NOMO-1 (cell line): ENCODE data around the gene MEF2A.
"Not testable (repeated sequence)": the region's sequence is repeated elsewhere in the genome, so short reads cannot be mapped to it uniquely, and the experiment has no call there.

Experiments
- DNase-seq, 2 experiments: peaks; one replicate each; lab custom pipeline; 2025; ENCODE audit not compliant: unreplicated experiment in 2 of 2; lab: John Stamatoyannopoulos, UW

The MEF2A gene

DNA sequence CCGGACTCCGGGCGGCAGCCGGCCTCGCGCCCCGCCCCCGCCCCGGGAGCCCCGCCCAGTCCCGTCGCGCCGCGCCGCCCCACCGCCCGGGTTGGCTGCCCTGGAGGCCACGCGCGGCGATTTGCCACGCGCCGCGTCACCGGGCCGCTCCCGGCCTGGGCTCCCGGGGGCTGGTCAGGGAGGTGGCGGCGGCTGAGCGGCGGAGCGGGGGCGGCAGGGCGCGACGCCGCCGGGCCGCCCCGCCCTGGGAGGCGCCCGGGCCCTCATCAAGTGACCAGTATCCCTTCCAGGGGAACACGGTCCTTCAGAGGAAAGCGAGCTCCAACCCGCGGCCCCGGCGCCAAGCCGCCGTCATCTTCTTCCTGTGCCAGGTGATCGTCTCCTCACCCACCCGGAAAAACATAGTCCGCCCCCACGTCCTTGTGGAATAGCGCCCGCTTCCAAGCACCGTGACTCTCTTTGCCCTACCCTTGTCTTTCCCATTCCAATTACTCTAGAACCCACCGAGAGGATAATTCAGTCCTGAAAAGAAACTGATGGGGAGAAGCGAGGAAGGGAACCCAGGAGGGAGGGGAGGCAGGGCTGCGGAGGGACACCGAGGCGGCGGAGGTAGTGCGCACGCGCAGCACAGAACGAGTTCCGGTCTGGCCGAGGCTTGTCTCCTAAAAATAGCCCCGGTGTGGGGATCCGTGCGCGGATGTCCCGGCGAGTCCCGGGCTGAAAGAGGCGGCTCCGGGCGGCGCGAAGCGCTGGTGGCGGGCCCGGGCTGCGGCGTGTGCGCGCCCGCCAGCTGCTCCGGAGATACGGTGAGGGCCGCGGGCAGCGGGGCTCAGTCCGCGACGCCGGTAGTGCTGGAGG is at the start of gene MEF2A:
MEF2A (plus strand) TSS at position 686 of the 858 bp plus-strand sequence. CDS start 67,136 bp downstream, outside the sequence.
- peak; percentile 81 to 83 for DNase-seq

DNA sequence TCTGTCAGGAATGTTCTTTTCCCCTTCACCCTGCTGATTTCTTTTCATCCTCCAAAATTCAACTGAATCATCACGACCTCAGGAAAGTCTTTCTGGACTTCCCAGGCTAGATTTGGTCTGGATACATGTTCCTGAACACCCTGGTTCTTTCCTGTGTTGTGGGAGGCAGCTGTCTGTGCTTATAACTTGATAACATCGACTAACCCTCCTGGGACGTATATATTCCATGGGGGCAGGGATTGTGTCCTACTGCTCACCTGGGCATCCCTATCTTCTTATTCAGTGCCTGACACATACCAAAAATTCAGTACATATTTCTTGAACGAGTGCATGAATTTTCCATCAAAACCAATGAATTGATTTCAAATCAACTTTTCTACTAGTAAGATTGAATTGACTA is 47.6 kb upstream of the MEF2A start:
- no peak for DNase-seq

DNA sequence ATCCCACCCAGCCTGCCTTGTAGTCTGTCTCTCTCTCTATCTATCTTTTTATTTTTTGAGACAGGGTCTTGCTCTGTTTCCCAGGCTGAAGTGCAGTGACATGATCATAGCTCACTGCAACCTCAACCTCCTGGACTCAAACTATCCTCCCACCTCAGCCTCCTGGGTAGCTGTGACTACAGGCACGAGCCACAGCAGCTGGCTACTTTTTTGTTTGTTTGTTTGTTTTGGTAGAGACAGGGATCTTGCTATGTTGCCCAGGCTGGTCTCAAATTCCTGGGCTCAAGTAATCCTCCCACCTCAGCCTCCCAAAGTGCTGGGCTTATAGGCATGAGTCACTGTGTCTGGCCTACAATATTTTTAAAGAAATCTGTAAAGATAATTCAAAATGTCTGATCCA is 46.4 kb upstream of the MEF2A start:
- DNase-seq, result not testable (repeated sequence)

DNA sequence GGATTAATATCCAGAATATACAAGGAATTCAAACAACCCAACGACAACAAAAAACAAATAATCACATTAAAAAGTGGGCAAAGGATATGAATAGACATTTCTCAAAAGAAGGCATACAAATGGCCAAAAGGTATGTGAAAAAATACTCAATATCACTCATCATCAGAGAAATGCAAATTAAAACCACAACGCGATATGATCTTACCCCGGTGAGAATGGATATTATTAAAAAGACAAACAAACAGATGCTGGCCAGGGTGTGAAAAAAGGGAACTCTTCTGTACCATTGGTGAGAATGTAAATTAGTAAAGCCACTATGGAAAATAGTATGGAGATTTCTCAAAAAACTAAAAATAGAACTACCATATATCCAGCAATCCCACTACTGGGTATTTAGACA is 43.5 kb upstream of the MEF2A start:
- no peak for DNase-seq

DNA sequence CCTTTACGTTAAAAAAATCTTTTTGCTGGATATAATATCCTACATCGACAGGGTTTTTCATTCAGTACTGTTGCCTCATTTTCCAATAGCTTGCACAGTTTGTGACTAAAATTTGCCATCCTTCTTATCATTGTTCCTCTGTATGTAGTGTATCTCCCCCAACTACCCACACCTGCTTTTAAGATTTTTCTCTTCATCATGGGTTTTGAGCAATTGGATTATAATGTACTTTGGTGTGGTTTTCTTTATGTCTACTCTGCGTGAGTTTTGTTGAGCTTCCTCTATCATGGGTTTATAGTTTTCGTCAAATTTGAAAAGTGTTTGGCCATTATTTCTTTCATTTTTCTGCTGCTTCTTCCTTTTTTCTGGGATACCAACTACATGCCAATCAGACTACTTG is 39.6 kb upstream of the MEF2A start:
- no peak for DNase-seq

DNA sequence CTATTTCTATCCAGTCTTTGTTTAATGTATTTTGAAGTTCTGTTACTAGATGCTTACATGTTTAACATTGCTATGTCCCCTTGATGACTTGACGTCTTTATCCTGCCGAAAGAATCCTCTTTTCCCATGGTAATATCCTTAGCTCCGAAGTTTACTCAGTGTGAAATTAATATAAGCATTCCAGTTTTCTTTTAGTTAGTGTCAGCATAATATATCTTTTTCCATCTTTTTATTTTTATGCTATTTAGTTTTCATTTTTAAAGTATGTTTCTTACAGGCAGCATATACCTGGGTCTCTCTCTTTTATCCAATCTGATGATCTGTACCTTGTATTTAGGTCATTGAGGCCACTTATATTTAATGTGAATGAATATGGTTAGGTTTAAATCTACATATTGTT is 39.1 kb upstream of the MEF2A start:
- no peak for DNase-seq

DNA sequence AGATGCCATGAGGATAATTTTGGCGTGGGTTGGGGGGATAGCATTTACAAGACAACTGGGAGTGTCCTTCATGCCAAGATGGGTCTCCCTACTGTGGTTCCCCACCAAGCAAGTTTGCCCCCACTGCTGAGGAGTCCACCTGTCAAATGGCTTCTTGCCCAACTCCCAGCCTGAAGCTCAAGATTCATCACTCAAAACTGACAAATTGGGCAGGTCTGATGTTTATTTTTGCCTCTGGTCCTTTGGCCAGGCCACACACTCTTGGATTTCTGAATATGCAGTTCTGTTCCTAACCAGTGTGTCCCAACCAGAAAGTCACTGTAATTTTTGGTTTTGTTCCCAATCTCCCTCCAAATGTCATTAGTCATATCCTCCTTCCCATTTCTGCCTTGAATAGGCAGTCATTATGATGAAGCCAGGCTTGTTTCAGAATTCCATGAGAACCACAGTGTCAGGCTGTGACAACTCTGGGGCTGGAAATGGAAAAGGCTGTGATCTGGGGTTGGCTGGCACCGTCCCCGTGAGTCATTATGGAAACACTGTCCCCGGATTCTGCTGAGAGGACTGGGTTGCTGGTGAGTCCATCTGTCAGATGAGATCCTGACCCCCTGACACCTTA is 29.3 kb upstream of the MEF2A start:
- DNase-seq, result no peak

DNA sequence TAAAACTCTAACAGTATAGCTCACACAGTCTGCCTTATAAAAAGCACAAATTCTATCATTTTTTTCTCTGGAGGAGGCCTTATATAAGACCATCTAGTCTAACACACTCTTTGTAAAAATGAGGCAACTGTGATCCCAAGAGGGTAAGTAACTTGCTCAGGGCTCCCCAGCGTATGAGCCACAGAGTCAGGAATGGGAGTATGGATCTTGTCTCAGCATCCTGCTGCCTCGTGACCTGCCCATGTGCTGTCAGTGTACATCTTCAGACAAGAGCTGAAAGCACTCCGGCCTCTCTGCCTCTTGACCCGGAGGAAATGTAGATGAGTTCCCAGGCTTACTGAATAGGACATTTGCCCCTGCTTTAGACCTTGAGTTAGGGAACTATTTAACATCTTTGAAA is 28.4 kb upstream of the MEF2A start:
- DNase-seq, result no peak

DNA sequence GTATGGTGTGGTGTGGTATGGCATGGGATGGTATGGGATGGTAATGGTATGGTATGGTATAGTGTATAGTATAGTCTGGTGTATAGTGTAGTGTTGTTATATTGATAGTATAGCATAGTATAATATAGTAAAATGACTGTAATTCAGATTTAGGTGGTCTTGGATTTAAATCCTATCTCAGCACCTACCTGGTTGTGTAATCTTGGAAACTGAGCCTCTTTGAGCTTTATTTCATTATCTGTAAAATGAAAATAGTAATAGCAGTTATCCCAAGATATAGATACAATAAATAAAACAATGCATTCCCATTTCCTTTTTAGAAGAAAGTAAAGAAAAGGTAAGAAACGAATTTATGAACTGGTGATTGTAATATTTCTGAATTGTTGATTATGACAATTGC is 27.5 kb upstream of the MEF2A start:
- DNase-seq, result no peak

DNA sequence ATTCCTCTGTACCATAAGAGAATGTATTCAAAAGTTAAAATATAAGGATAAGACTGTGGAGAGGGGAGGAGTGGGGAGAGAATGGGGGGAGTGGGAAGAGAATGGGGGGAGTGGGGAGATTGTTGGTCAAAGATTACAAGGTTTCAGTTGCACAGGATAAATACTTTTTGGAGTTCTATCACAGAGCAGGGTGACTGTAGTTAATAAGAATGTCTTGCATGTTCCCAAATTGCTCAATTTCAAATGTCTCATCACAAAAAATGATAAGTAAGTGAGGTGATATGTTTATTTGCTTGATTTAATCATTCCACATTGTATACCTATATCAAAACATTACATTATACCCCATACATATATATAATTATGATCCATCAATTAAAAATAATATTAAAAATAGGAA is 23.0 kb upstream of the MEF2A start:
- no peak for DNase-seq

DNA sequence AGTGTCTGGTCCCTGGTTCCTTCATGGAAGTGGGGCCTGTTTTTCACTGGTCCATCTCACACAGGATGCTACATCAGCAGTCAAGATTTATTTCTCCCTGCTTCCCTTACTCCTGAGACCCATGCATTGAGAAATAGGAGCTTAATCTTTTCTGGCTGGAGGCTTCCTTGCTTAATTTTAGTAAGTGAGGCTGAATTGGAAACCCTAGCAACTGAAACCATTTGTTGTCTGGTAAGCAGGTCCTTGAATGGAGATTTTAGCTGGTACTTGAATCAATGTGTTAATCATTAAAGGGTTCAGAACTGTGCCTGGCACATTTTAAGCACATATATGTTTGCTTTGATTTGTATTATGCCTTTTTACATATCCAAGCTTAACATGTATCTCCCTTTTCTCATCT is 20.2 kb upstream of the MEF2A start:
- DNase-seq, result no peak

DNA sequence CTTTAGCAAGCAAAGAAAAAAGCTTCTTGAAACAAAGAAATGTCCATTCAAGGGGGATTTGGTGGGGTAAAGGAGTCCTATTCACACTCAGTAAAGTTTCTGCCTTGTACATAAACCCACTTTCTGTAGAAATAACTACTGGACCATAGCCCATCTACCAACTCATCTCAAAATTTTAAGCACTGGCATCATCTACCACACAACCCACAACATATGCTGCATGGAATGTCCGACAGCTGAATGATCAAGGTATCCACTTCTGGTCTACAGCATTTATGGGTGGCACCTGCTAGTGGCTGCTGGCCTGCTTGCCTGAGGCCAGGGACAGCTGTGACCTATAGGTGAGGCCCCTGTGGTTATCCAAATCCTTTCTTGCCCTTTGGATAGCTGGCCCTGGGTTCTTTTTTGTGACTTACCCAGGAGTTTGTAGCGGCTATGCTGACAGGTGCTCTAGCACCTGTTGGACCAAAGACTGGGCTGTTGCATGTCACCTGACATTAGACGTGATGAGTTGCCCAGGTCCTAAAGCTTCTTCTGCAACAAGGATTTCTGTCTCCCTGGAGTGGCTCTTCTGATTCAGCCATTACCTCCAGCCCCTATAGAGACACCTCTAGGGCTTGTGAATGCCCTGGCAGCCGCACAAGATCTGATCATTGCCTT is 19.2 kb upstream of the MEF2A start:
- DNase-seq, result no peak

DNA sequence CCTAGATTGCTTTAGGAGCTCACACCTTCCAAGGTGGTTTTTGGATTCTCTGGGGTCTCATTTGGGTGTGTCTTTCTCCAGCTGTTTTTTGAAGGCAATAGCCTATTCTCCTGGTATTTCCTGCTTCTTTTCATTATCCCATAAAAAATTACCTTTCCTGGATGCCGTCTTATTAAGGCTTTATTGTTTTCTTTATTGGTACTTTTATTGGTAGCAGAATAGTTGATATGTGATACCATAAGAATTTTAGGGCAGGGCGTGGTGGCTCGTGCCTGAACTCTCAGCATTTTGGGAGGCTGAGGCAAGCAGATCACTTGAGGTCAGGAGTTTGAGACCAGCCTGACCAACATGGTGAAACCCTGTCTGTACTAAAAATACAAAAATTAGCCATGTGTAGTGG is 18.3 kb upstream of the MEF2A start:
- DNase-seq, result no peak

DNA sequence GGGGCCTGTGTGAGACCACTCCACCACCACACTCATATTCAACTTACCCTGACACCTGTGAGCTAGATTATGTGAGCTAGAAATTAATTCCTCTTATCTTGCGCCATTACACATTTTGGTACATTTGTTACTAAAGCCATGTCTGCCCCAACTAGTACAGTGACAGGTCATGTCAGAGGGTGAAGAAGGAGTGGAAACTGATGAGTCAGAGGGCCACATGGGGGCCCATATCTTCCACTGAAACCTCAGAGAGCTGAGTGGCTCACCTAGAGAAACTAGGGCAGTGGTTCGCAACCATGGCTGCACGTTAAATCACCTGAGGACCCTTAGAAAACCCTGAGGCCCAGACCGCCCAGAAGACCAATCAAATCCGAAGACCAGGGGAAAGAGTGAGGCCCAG is 15.7 kb upstream of the MEF2A start:
- no peak for DNase-seq

DNA sequence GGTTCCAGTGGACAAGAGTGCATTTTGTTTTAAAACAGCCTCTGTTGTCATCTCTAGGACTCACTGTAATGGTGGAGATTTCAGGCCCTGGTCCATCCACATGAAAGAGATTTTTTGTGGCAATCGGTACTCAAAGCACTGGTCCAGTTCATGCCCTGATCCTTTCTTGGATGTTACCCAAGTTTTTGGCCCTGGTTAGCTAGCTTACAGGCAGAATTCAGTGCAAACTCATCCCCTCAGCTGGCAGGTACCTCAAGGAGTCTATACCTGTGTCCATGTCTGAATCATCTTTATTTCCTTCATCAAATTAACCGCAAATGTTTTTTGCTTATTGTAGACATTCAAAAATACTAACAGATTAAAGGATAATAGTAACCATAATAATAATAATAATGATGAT is 13.7 kb upstream of the MEF2A start:
- DNase-seq, result no peak

DNA sequence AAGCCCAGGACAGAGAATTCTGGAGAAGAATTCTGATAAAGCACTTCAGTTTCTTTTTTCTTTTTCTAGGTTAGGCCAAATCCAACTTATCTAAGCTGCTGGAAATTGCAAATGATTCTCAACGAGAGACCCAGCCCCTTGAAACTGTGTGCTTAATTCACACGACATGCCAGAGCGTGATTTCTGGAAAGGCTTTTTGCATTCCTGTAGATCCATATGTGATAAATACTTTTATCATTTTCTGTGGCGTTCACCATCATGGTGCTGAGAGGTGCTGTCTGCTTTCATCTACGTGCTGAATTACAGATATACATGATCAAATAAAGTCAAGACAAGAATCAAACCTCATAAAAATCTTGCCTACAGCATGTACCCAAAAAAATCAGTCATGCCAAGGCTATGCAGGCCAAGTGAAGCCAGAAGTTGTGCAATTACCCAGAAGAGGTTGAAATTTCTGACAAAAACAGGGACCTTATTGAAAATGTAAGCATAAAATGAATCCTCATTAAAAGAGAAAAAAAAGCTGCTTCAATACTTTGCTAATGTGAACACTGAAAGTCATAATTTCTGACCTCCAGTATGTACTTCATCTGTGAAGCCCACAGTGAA is 10.8 kb upstream of the MEF2A start:
- no peak for DNase-seq

DNA sequence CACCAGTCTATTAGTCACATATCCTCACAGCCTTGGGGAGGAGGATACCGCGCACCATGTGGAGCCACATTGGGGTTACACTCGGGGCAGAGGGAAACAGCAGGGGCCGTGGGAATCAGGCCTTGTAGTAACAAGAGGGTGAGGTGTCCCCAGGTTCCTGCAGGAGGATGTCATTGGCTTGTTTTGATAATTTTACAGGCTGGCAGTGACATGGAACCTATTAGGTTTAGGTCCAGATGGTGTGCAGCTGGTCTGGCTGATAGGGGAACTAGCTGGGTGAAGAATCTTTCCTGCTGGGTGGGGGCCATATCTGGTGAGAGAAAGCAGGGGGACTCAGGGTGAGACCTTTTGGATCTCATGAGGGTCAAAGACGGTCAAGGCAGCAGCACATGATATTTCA is 9.8 kb upstream of the MEF2A start:
- DNase-seq, result no peak

DNA sequence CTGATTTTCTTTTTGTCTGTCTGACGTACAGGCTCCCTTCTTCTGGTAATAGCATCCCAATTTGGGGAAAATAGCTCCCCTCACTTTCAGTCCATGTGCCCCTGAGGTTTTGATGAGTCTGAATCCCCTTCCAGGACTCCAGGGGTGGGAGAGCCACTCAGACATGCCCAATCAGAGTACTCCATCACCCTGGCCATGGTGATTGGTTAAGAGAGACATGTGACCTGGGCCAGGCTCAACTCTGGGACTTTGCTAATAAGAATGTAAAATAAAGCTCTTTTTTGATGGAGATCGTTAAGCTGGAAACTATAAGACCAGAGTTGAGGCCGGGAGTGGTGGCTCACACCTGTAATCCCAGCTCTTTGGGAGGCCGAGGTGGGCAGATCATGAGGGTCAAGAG is 9.2 kb upstream of the MEF2A start:
- DNase-seq, result no peak

DNA sequence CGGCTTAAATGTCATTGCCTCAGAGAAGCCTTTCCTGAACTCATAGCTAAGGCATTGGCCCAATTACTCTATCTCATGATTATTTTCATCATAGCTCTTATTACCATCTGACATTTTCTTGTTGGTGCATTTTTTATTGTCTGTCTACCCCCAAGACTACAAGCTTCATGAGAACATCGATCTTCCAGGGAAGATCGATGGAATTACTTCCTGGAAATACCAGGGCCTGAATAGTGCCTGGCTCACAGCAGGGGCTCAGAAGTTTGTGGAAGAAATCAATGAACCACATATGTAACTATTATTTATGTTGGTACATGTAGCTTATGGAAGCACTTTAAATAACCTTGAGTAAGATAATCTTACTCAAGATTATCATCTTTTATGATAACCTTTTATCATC is 7.7 kb upstream of the MEF2A start:
- no peak for DNase-seq

DNA sequence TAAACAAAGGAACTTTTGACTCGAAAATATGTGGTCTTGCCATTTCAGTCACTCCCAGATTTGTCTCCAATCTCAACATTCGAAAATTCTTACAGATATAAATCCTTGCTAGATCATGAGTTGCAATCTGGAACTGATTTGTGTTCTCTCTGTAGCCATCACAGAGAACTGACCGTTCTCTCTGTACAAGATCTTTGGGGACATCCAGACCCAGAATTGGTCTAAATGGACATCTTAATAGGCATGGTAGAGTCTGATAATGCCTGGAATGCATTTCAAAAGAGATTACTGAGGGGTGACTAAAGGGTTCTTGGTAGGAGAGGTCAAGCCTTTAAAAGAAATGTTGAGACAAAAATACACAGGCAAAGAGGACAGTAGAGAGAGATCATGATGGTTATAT is 7.2 kb upstream of the MEF2A start:
- no peak for DNase-seq

DNA sequence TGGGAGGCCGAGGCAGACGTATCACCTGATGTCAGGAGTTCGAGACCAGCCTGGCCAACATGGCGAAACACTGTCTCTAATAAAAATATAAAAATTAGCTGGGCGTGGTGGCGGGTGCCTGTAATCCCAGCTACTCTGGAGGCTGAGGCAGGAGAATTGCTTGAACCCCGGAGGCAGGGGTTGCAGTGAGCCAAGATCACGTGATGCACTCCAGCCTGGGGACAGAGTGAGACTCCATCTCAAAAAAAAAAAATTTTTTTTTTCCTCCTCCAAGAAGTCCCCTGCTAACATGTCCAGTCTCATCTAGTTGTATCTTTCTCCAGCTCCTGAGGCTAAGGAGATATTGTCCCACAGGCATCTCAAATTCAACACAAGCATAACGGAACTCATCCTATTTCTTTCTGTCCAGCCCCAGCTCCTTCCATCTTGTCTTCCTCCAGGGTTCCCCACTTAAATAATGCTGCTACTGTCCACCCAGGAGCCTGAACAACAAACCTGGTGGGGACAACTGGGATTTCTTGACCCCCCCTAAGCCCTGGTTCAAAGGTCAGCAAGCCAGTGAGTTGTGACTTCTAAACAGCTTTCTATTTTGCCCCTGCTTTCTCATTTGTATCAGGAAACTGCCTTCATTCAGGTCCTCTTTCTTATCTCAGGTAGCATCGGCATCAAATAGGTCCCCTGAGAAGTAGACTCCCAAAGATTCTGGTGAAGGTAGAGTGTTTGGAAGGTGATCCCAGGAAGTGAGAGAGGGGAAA is 4.1 kb upstream of the MEF2A start:
- no peak for DNase-seq
